HEK293 (cell line): ENCODE data around the gene NIPAL3.

Experiments
- KLF16 ChIP-seq: fragments of 450-650 bp; formaldehyde crosslinking; IDR thresholded peaks from 2 replicates; pipeline ENCODE4 v1.5.1; 2017; ENCODE audit warnings: missing biosample characterization, missing genetic modification characterization
- OVOL3 ChIP-seq: fragments of 450-650 bp; formaldehyde crosslinking; IDR thresholded peaks from 2 replicates; pipeline ENCODE4 v1.5.1; 2016; ENCODE audit warnings: missing biosample characterization, missing genetic modification characterization
- SP3 ChIP-seq: fragments of 450-650 bp; formaldehyde crosslinking; IDR thresholded peaks from 2 replicates; pipeline ENCODE4 v1.5.1; 2016; ENCODE audit warnings: missing biosample characterization, missing genetic modification characterization
- YY1 ChIP-seq: fragments of 450-650 bp; formaldehyde crosslinking; IDR thresholded peaks from 2 replicates; pipeline ENCODE4 v1.5.1; 2018; ENCODE audit warnings: missing biosample characterization, missing genetic modification characterization
- ZNF274 ChIP-seq, 2 experiments: fragments of 200-500 bp in 1 of 2; fragments of 450-650 bp in 1 of 2; sonication (Bioruptor generic) in 1 of 2; formaldehyde crosslinking in 1 of 2; IDR thresholded peaks; 2 replicates each; pipeline versions ENCODE4 v1.5.1 to v1.6.1; 2014 to 2016; ENCODE audit warnings: borderline replicate concordance in 1 of 2, inconsistent platforms in 1 of 2, low read length in 1 of 2, missing biosample characterization in 1 of 2, missing genetic modification characterization in 1 of 2
- ZNF521 ChIP-seq: fragments of 450-650 bp; formaldehyde crosslinking; IDR thresholded peaks from 2 replicates; pipeline ENCODE4 v1.5.1; 2017; ENCODE audit warnings: missing biosample characterization, mild to moderate bottlenecking, missing genetic modification characterization
- ZNF707 ChIP-seq: fragments of 450-650 bp; formaldehyde crosslinking; IDR thresholded peaks from 2 replicates; pipeline ENCODE4 v1.5.1; 2016; ENCODE audit warnings: missing biosample characterization, missing genetic modification characterization
- TF ChIP-seq, protein P1 (sequence below): fragments of 450-650 bp; formaldehyde crosslinking; IDR thresholded peaks from 2 replicates; pipeline ENCODE4 v1.5.1; 2016; ENCODE audit warnings: missing biosample characterization, missing genetic modification characterization, low read depth
- TF ChIP-seq, protein P2 (sequence below): fragments of 450-650 bp; formaldehyde crosslinking; IDR thresholded peaks from 2 replicates; pipeline ENCODE4 v1.5.1; 2016; ENCODE audit warnings: missing biosample characterization, missing genetic modification characterization
- TF ChIP-seq, protein P3 (sequence below): fragments of 450-650 bp; formaldehyde crosslinking; IDR thresholded peaks from 2 replicates; pipeline ENCODE4 v1.5.1; 2016; ENCODE audit warnings: missing biosample characterization, missing genetic modification characterization

DNA sequence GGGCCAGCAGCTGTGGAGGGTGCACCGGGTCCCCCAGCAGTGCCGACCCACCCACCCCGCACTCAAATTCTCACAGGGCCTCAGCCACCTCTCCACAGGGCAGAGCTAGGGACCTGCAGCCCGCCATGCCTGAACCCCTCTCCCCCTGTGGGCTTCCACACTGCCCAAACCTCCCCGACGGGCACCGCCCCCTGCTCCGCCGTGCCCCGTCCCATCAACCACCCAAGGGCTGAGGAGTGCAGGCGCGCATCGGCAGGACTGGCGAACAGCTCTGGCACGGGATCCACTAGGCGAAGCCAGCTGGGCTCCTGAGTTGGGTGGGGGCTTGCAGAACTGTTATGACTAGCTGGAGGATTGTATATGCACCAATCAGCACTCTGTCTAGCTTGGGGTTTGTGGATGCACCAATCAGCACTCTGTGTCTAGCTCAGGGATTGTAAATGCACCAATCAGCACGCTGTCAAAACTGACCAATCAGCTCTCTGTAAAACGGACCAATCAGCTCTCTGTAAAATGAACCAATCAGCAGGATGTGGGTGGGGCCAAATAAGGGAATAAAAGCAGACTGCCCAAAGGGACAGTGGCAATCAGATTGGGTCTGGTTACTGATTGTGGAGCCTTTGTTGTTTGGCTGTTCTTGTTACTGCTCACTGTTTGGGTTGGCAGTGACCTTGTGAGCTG lies 74.6 kb downstream of the NIPAL3 start:
- TF ChIP-seq KLF16 (tag by site-specific recombination) (no peak), YY1 (no peak), ZNF274 (IDR thresholded peaks at IDR 0.05; ENCODE audit: low read length) (no peak), ZNF274 (tag by site-specific recombination; IDR thresholded peaks at IDR 0.05; ENCODE audit: borderline replicate concordance) (no peak), ZNF707 (tag by site-specific recombination) (no peak), SP3 (tag by site-specific recombination) (no peak), ZNF521 (tag by site-specific recombination) (no peak), OVOL3 (tag by site-specific recombination) (no peak)
- TF ChIP-seq, protein P1, sequence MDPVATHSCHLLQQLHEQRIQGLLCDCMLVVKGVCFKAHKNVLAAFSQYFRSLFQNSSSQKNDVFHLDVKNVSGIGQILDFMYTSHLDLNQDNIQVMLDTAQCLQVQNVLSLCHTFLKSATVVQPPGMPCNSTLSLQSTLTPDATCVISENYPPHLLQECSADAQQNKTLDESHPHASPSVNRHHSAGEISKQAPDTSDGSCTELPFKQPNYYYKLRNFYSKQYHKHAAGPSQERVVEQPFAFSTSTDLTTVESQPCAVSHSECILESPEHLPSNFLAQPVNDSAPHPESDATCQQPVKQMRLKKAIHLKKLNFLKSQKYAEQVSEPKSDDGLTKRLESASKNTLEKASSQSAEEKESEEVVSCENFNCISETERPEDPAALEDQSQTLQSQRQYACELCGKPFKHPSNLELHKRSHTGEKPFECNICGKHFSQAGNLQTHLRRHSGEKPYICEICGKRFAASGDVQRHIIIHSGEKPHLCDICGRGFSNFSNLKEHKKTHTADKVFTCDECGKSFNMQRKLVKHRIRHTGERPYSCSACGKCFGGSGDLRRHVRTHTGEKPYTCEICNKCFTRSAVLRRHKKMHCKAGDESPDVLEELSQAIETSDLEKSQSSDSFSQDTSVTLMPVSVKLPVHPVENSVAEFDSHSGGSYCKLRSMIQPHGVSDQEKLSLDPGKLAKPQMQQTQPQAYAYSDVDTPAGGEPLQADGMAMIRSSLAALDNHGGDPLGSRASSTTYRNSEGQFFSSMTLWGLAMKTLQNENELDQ (tag by site-specific recombination), result no peak
- TF ChIP-seq, protein P2, sequence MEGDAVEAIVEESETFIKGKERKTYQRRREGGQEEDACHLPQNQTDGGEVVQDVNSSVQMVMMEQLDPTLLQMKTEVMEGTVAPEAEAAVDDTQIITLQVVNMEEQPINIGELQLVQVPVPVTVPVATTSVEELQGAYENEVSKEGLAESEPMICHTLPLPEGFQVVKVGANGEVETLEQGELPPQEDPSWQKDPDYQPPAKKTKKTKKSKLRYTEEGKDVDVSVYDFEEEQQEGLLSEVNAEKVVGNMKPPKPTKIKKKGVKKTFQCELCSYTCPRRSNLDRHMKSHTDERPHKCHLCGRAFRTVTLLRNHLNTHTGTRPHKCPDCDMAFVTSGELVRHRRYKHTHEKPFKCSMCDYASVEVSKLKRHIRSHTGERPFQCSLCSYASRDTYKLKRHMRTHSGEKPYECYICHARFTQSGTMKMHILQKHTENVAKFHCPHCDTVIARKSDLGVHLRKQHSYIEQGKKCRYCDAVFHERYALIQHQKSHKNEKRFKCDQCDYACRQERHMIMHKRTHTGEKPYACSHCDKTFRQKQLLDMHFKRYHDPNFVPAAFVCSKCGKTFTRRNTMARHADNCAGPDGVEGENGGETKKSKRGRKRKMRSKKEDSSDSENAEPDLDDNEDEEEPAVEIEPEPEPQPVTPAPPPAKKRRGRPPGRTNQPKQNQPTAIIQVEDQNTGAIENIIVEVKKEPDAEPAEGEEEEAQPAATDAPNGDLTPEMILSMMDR, result no peak
- TF ChIP-seq, protein P3, sequence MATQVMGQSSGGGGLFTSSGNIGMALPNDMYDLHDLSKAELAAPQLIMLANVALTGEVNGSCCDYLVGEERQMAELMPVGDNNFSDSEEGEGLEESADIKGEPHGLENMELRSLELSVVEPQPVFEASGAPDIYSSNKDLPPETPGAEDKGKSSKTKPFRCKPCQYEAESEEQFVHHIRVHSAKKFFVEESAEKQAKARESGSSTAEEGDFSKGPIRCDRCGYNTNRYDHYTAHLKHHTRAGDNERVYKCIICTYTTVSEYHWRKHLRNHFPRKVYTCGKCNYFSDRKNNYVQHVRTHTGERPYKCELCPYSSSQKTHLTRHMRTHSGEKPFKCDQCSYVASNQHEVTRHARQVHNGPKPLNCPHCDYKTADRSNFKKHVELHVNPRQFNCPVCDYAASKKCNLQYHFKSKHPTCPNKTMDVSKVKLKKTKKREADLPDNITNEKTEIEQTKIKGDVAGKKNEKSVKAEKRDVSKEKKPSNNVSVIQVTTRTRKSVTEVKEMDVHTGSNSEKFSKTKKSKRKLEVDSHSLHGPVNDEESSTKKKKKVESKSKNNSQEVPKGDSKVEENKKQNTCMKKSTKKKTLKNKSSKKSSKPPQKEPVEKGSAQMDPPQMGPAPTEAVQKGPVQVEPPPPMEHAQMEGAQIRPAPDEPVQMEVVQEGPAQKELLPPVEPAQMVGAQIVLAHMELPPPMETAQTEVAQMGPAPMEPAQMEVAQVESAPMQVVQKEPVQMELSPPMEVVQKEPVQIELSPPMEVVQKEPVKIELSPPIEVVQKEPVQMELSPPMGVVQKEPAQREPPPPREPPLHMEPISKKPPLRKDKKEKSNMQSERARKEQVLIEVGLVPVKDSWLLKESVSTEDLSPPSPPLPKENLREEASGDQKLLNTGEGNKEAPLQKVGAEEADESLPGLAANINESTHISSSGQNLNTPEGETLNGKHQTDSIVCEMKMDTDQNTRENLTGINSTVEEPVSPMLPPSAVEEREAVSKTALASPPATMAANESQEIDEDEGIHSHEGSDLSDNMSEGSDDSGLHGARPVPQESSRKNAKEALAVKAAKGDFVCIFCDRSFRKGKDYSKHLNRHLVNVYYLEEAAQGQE (tag by site-specific recombination), result no peak
